Gastrocnemius medialis (tissue), 4 donors: ENCODE results near the gene KLF17.

ENCODE experiments used
- CTCF ChIP-seq, 5 experiments: fragments of 450-650 bp in 3 of 5; fragments of 200-600 bp in 2 of 5; sonication (generic) in 2 of 5; IDR thresholded peaks in 4 of 5; conservative IDR thresholded peaks in 1 of 5; 1 replicate in 4 of 5; 2 replicates in 1 of 5; pipeline ENCODE4 v1.5.1; 2016 to 2019; ENCODE audit warnings: antibody characterized with exemption in 5 of 5, mild to moderate bottlenecking in 3 of 5, moderate library complexity in 3 of 5
- POLR2A ChIP-seq, 2 donors: fragments of 450-650 bp; IDR thresholded peaks; one replicate each; pipeline ENCODE4 v1.6.1; 2017; ENCODE audit warnings: antibody characterized with exemption in 2 of 2, mild to moderate bottlenecking in 2 of 2, moderate library complexity in 2 of 2

- TF ChIP-seq CTCF (IDR thresholded peaks at IDR 0.05 in 4 of 5, conservative IDR thresholded peaks at IDR 0.05 in 1 of 5), result no peak
- no peak for TF ChIP-seq POLR2A (IDR thresholded peaks at IDR 0.05)
Observed at GRCh38 chr1:44154049-44154448, 35.4 kb downstream of the KLF17 start.
